HEK293T (cell line): ENCODE measurements around the gene FRG2C.
"Not testable (repeated sequence)": the region's sequence is repeated elsewhere in the genome, so short reads cannot be mapped to it uniquely, and the experiment has no call there.

Source experiments
- ARNT ChIP-seq: fragments of 450-650 bp; IDR thresholded peaks from 2 replicates; pipeline ENCODE4 v1.6.1; 2017; ENCODE audit warnings: mild to moderate bottlenecking
- BHLHE40 ChIP-seq: fragments of 450-650 bp; IDR thresholded peaks from 2 replicates; pipeline ENCODE4 v1.6.1; 2016; ENCODE audit warnings: mild to moderate bottlenecking, moderate library complexity, borderline replicate concordance
- ELF4 ChIP-seq: fragments of 450-650 bp; IDR thresholded peaks from 2 replicates; pipeline ENCODE4 v1.6.1; 2017; ENCODE audit warnings: antibody characterized with exemption
- FOXK2 ChIP-seq: fragments of 450-650 bp; IDR thresholded peaks from 2 replicates; pipeline ENCODE4 v1.6.1; 2016; ENCODE audit warnings: mild to moderate bottlenecking
- HDGF ChIP-seq: fragments of 450-650 bp; IDR thresholded peaks from 2 replicates; pipeline ENCODE4 v1.6.1; 2017; ENCODE audit warnings: antibody characterized with exemption, borderline replicate concordance
- LEF1 ChIP-seq: fragments of 450-650 bp; IDR thresholded peaks from 2 replicates; pipeline ENCODE4 v1.6.1; 2017; ENCODE audit warnings: mild to moderate bottlenecking, borderline replicate concordance
- SP1 ChIP-seq: fragments of 450-650 bp; IDR thresholded peaks from 2 replicates; pipeline ENCODE4 v1.6.1; 2017
- SUZ12 ChIP-seq: fragments of 450-650 bp; IDR thresholded peaks from 2 replicates; pipeline ENCODE4 v1.6.1; 2016; ENCODE audit warnings: mild to moderate bottlenecking

DNA sequence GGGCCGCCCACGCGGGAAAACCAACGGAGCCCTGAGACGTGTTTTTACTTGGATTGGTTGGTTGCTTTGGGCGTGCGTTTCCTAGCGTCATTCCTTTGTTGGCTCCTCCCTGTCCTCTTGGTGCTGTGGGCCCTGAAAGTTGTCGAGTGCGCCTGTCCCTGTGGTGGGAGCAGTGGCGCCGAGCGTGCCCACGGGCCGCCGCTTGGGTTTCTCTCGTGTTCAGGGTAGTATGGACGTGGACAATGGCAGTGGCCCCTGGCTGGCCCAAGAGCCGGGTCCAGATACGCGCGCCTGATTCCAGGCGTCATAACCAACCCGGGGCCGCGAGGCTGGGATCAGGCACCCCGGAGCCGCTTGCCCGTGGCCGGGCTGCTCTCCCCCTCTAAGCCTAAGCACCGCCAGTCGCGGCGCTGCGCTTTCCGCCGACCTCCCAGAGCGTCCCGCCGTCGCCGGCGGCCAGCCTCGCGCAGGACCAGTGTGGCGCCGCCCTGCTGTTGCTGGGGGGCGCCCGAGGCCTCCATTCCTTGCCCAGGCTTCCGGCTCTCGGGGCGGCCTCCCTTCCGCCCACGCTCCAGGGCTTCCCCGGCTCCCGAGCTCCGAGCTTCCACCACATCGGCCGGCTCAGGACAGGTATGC lies 8.1 kb downstream of the FRG2C start:
- TF ChIP-seq HDGF, SP1, BHLHE40, SUZ12, FOXK2, ELF4, ARNT, LEF1: not testable (repeated sequence)
